HG03378 (cell line): Measurements from ENCODE around the gene PNPLA2.
A peak's percentile ranks its signal among the peaks of the same experiment; 100 is the strongest.

ENCODE experiments used
- ATAC-seq: cut with Tn5 transposase; IDR thresholded peaks from one replicate; pipeline ENCODE4 v1.9.1; 2021; ENCODE audit warnings: mild to moderate bottlenecking, moderate library complexity; ENCODE audit not compliant: unreplicated experiment

Gene PNPLA2

GRCh38 chr11:829847-830294 is 11.2 kb downstream of the PNPLA2 start:
- no peak for ATAC-seq

- ATAC-seq = no peak
These were observed 11.8 kb downstream of the PNPLA2 start for GRCh38 chr11:830295-831117.

GRCh38 chr11:831118-831864 is 12.6 kb downstream of the PNPLA2 start:
- ATAC-seq = no peak

- no peak for ATAC-seq
These were observed 13.3 kb downstream of the PNPLA2 start for GRCh38 chr11:831961-832528.

- no peak for ATAC-seq
These were observed 13.9 kb downstream of the PNPLA2 start, which contains the start of gene CD151 for GRCh38 chr11:832529-833113. CD151 (plus strand) TSS chr11:832952; CDS start chr11:836070, 3,118 bp downstream.

GRCh38 chr11:833114-833791 is 14.5 kb downstream of the PNPLA2 start:
- ATAC-seq = no peak

- no peak for ATAC-seq
These were observed 15.2 kb downstream of the PNPLA2 start for GRCh38 chr11:833849-834311.

GRCh38 chr11:834371-835316 is 15.9 kb downstream of the PNPLA2 start:
- no peak for ATAC-seq

- no peak for ATAC-seq
These were observed 17.6 kb downstream of the PNPLA2 start for GRCh38 chr11:836274-836673.

- ATAC-seq = no peak
These were observed 18.0 kb downstream of the PNPLA2 start for GRCh38 chr11:836700-837099.

GRCh38 chr11:837189-837989 is 18.7 kb downstream of the PNPLA2 start:
- no peak for ATAC-seq

- ATAC-seq = no peak
These were observed 19.2 kb downstream of the PNPLA2 start for GRCh38 chr11:837990-838307.

- ATAC-seq = no peak
These were observed 19.9 kb downstream of the PNPLA2 start for GRCh38 chr11:838441-839279.

- no peak for ATAC-seq
These were observed 20.5 kb downstream of the PNPLA2 start for GRCh38 chr11:839280-839623.

- ATAC-seq = no peak
These were observed 21.3 kb downstream of the PNPLA2 start for GRCh38 chr11:839875-840617.

- ATAC-seq = no peak
These were observed 23.3 kb downstream of the PNPLA2 start for GRCh38 chr11:841981-842369.

- ATAC-seq = peak; percentile 42
These were observed 23.8 kb downstream of the PNPLA2 start, which contains the start of the genes POLR2L and TSPAN4 for GRCh38 chr11:842370-843002. POLR2L (minus strand) TSS chr11:842529; CDS start chr11:842508, 21 bp downstream. TSPAN4 (plus strand) TSS chr11:842852; CDS start chr11:850305, 7,453 bp downstream.
